Measurements from ENCODE around the gene STRN3. TPM values are rescaled to one million over a fixed set of nuclear protein-coding genes. Genes with fewer than 3 reads are reported as not detected.
"Not testable (repeated sequence)": the region's sequence is repeated elsewhere in the genome, so short reads cannot be mapped to it uniquely, and the experiment has no call there.

The STRN3 gene
- total and polyA plus RNA-seq, 2 of the 4 experiments (the other 2 are of a cell fraction), result 10.8 to 78.7 TPM

DNA sequence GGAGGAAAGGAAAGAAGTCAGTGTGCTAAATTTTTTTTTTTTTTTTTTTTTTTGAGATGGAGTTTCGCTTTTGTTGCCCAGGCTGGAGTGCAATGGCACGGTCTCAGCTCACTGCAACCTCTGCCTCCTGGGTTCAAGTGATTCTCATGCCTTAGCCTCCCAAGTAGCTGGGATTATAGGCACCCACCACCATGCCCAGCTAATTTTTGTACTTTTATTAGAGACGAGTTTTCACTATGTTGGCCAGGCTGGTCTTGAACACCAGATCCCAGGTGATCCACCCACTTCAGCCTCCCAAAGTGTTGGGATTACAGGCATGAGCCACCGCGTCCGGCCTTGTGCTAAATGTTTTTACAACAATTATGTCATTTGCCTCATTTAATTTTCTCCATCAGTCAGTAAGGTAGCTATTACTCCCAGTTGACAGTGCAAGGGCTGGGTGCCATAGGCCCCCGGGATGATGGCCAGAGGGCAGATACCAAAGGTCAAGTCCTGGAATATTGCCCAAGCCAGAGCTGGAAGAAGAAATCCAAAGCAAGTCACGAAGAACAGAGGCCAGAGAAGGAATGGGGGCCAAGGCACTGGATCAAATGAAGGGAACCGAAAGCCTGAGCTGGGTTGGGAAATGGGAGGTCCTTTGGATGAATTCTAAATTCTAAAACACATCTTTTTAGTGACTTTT lies 26.9 kb upstream of the STRN3 start:
- H2BK20ac ChIP-seq (ENCODE audit: low read depth, low read length); H3K9me1 ChIP-seq (ENCODE audit: insufficient read depth, low read length); H3K36me3 ChIP-seq (ENCODE audit: control insufficient read depth, insufficient read depth, low read length); H2AK9ac ChIP-seq (replicated peaks; ENCODE audit: low read depth, low read length, poor library complexity); intact Hi-C loops (cut with micrococcal nuclease); H2BK15ac ChIP-seq (ENCODE audit: low read depth, low read length); dilution Hi-C loops (cut with HindIII; ENCODE audit: low sequenced_read_pairs, unreplicated experiment); ATAC-seq (ENCODE audit: low read depth); H4K5ac ChIP-seq (ENCODE audit: low read depth, low read length); BruUV-seq (replicated peaks); H3K27ac ChIP-seq (ENCODE audit: insufficient read depth, low read length); H3K4ac ChIP-seq (ENCODE audit: low read depth, low read length); in situ Hi-C loops (cut with MboI; ENCODE audit: low sequenced_read_pairs); H3K23ac ChIP-seq (ENCODE audit: low read depth, low read length); CTCF ChIA-PET; H2AFZ ChIP-seq (replicated peaks; ENCODE audit: low read length, poor library complexity); H4K8ac ChIP-seq (ENCODE audit: low read depth in 2 of 2, low read length in 2 of 2); H3K4me3 ChIP-seq (ENCODE audit: insufficient read depth, low read depth, low read length); H3K18ac ChIP-seq (ENCODE audit: low read depth, low read length); H3K9ac ChIP-seq (ENCODE audit: low read depth, low read length); H3K27me3 ChIP-seq (ENCODE audit: control insufficient read depth, insufficient read depth, low read length); H2BK120ac ChIP-seq (ENCODE audit: low read depth, low read length); H3K14ac ChIP-seq (replicated peaks; ENCODE audit: low read depth, low read length); H2BK5ac ChIP-seq (ENCODE audit: low read depth, low read length, poor library complexity, severe bottlenecking); H2AK5ac ChIP-seq (ENCODE audit: low read depth, low read length); H3K4me1 ChIP-seq (ENCODE audit: control insufficient read depth, insufficient read depth, low read length); H4K91ac ChIP-seq (ENCODE audit: insufficient read depth, low read depth, low read length); H3K9me3 ChIP-seq (ENCODE audit: control insufficient read depth, insufficient read depth, low read length); H3K56ac ChIP-seq (ENCODE audit: extremely low read depth, insufficient read depth, low read length); H4K20me1 ChIP-seq (ENCODE audit: insufficient read depth, low read length); H3K4me2 ChIP-seq (ENCODE audit: low read depth, low read length); DNase-seq: not testable (repeated sequence)
- H3K79me1 ChIP-seq (ENCODE audit: low read depth in 1 of 2, low read length in 2 of 2), result peaks cover 0 to 13% of the 10 kb centered on the region in 2 experiments; a peak in 1 of 4 replicates
- POLR2A ChIA-PET (ENCODE audit: unreplicated experiment), result interaction anchor here (0.5 kb wide), 1 partner anchor 50 kb away, joined by 13 read pairs; no protein-coding TSS in a partner anchor
- WGBS, 2 experiments (ENCODE audit: extremely low coverage in 2 of 2, insufficient read length in 1 of 2), result 88% methylated on average over 5 of the region's 9 CpGs; no CpG with 5 or more reads in 1 of the 2 experiments

All from IMR-90 (cell line).